HepG2 (cell line): ENCODE data around the gene VPS26A. TPM values are rescaled to one million over a fixed set of nuclear protein-coding genes. Genes with fewer than 3 reads are reported as not detected.

Experiments used
- AGO1 ChIP-seq: fragments of 200-400 bp; formaldehyde crosslinking; IDR thresholded peaks from 2 replicates; pipeline ENCODE4 v1.6.1; 2017; ENCODE audit warnings: mild to moderate bottlenecking, low read depth, low read length, moderate library complexity; ENCODE audit not compliant: poor library complexity, severe bottlenecking
- ARID4A ChIP-seq: sonication (generic); formaldehyde crosslinking; IDR thresholded peaks from 2 replicates; pipeline ENCODE4 v1.5.0; 2020; ENCODE audit warnings: mild to moderate bottlenecking, missing genetic modification reagents, borderline replicate concordance
- FOXO1 ChIP-seq: sonication (generic); formaldehyde crosslinking; IDR thresholded peaks from 2 replicates; pipeline ENCODE4 v1.4.0; 2020; ENCODE audit warnings: missing genetic modification reagents
- MLLT10 ChIP-seq: sonication (generic); formaldehyde crosslinking; IDR thresholded peaks from 2 replicates; pipeline ENCODE4 v1.4.0; 2020; ENCODE audit warnings: missing genetic modification reagents
- RAD51 ChIP-seq: fragments of 450-650 bp; IDR thresholded peaks from 2 replicates; pipeline ENCODE4 v1.6.1; 2016; ENCODE audit warnings: borderline replicate concordance
- SMAD1 ChIP-seq: sonication (generic); formaldehyde crosslinking; IDR thresholded peaks from 2 replicates; pipeline ENCODE4 v1.4.0; 2020; ENCODE audit warnings: missing genetic modification reagents, low read depth, mild to moderate bottlenecking, borderline replicate concordance
- ZNF264 ChIP-seq: sonication (generic); formaldehyde crosslinking; IDR thresholded peaks from 2 replicates; pipeline ENCODE4 v1.4.0; 2020; ENCODE audit warnings: missing genetic modification reagents
- ZNF530 ChIP-seq: sonication (generic); formaldehyde crosslinking; IDR thresholded peaks from 2 replicates; pipeline ENCODE4 v1.5.0; 2020; ENCODE audit warnings: low read depth, mild to moderate bottlenecking, missing genetic modification reagents
- ZNF670 ChIP-seq: sonication (generic); formaldehyde crosslinking; IDR thresholded peaks from 2 replicates; pipeline ENCODE4 v1.8.0; 2022; ENCODE audit warnings: mild to moderate bottlenecking, missing genetic modification reagents, borderline replicate concordance
- polyA plus RNA-seq, 8 experiments: library from polyadenylated mRNA; depleted of rRNA in 3 of 8; stranded (reverse) in 7 of 8; unstranded in 1 of 8; fragments of >200 nt; fragmentation: Illumina TruSeq in 4 of 8; extraction: Trizol in 4 of 8; gene quantifications; 2 replicates each; pipeline versions ENCODE4 v1.2.1 to v1.2.3, GENCODE V29; 2011 to 2016; ENCODE audit warnings: low read depth in 4 of 8, missing spikeins in 1 of 8, mixed read lengths in 1 of 8; ENCODE audit not compliant: insufficient read depth in 1 of 8
- total RNA-seq, 5 experiments: library from RNA; depleted of rRNA; stranded (reverse); fragments of >200 nt; fragmentation: Illumina TruSeq; extraction: Trizol; gene quantifications; 2 replicates each; pipeline ENCODE4 v1.2.3, GENCODE V29; 2016; ENCODE audit warnings: low read depth in 1 of 5
- TF ChIP-seq, protein P1 (sequence below): sonication (generic); formaldehyde crosslinking; IDR thresholded peaks from 2 replicates; pipeline ENCODE4 v1.5.0; 2020; ENCODE audit warnings: mild to moderate bottlenecking, missing genetic modification reagents
- TF ChIP-seq, protein P2 (sequence below): sonication (generic); formaldehyde crosslinking; IDR thresholded peaks from 2 replicates; pipeline ENCODE4 v1.9.0; 2022; ENCODE audit warnings: low read depth, missing genetic modification reagents
- TF ChIP-seq, protein P3 (sequence below): sonication (generic); formaldehyde crosslinking; IDR thresholded peaks from 2 replicates; pipeline ENCODE4 v1.4.0; 2020; ENCODE audit warnings: mild to moderate bottlenecking, missing genetic modification reagents
- TF ChIP-seq, protein P4 (sequence below): sonication (generic); formaldehyde crosslinking; IDR thresholded peaks from 2 replicates; pipeline ENCODE4 v1.4.0; 2020; ENCODE audit warnings: missing genetic modification reagents, borderline replicate concordance
- TF ChIP-seq, protein P5 (sequence below): sonication (generic); formaldehyde crosslinking; IDR thresholded peaks from 2 replicates; pipeline ENCODE4 v1.8.0; 2022; ENCODE audit warnings: mild to moderate bottlenecking, missing genetic modification reagents; ENCODE audit not compliant: insufficient replicate concordance

VPS26A gene
- total and polyA plus RNA-seq, 2 of the 13 experiments (the other 11 are each of a cell fraction or from before 2014, with no cell fraction given) = 12.9 to 32.6 TPM

GRCh38 chr10:69123747-69124562 is at the start of gene VPS26A (continued):
- TF ChIP-seq ZNF264 (CRISPR knock-in tag) = peak; percentile 42; the same call in 1 of the 2 replicates
- TF ChIP-seq, protein P1, sequence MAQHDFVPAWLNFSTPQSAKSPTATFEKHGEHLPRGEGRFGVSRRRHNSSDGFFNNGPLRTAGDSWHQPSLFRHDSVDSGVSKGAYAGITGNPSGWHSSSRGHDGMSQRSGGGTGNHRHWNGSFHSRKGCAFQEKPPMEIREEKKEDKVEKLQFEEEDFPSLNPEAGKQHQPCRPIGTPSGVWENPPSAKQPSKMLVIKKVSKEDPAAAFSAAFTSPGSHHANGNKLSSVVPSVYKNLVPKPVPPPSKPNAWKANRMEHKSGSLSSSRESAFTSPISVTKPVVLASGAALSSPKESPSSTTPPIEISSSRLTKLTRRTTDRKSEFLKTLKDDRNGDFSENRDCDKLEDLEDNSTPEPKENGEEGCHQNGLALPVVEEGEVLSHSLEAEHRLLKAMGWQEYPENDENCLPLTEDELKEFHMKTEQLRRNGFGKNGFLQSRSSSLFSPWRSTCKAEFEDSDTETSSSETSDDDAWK (CRISPR knock-in tag) = no peak
- peak; percentile 100 for TF ChIP-seq RAD51
- no peak for TF ChIP-seq AGO1
- no peak for TF ChIP-seq ZNF670 (CRISPR knock-in tag)
- TF ChIP-seq ARID4A (CRISPR knock-in tag) = peak; percentile 52
- TF ChIP-seq, protein P2, sequence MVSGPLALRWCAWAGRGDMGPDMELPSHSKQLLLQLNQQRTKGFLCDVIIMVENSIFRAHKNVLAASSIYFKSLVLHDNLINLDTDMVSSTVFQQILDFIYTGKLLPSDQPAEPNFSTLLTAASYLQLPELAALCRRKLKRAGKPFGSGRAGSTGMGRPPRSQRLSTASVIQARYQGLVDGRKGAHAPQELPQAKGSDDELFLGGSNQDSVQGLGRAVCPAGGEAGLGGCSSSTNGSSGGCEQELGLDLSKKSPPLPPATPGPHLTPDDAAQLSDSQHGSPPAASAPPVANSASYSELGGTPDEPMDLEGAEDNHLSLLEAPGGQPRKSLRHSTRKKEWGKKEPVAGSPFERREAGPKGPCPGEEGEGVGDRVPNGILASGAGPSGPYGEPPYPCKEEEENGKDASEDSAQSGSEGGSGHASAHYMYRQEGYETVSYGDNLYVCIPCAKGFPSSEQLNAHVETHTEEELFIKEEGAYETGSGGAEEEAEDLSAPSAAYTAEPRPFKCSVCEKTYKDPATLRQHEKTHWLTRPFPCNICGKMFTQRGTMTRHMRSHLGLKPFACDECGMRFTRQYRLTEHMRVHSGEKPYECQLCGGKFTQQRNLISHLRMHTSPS (CRISPR knock-in tag) = no peak
- TF ChIP-seq ZNF530 (CRISPR knock-in tag) = no peak
- TF ChIP-seq MLLT10 (CRISPR knock-in tag) = no peak
- TF ChIP-seq, protein P3, sequence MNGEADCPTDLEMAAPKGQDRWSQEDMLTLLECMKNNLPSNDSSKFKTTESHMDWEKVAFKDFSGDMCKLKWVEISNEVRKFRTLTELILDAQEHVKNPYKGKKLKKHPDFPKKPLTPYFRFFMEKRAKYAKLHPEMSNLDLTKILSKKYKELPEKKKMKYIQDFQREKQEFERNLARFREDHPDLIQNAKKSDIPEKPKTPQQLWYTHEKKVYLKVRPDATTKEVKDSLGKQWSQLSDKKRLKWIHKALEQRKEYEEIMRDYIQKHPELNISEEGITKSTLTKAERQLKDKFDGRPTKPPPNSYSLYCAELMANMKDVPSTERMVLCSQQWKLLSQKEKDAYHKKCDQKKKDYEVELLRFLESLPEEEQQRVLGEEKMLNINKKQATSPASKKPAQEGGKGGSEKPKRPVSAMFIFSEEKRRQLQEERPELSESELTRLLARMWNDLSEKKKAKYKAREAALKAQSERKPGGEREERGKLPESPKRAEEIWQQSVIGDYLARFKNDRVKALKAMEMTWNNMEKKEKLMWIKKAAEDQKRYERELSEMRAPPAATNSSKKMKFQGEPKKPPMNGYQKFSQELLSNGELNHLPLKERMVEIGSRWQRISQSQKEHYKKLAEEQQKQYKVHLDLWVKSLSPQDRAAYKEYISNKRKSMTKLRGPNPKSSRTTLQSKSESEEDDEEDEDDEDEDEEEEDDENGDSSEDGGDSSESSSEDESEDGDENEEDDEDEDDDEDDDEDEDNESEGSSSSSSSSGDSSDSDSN (CRISPR knock-in tag) = no peak; the same call in none of the 2 replicates
- TF ChIP-seq, protein P4, sequence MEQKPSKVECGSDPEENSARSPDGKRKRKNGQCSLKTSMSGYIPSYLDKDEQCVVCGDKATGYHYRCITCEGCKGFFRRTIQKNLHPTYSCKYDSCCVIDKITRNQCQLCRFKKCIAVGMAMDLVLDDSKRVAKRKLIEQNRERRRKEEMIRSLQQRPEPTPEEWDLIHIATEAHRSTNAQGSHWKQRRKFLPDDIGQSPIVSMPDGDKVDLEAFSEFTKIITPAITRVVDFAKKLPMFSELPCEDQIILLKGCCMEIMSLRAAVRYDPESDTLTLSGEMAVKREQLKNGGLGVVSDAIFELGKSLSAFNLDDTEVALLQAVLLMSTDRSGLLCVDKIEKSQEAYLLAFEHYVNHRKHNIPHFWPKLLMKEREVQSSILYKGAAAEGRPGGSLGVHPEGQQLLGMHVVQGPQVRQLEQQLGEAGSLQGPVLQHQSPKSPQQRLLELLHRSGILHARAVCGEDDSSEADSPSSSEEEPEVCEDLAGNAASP (CRISPR knock-in tag) = no peak; the same call in 1 of the 2 replicates
- TF ChIP-seq FOXO1 = no peak
- TF ChIP-seq, protein P5, sequence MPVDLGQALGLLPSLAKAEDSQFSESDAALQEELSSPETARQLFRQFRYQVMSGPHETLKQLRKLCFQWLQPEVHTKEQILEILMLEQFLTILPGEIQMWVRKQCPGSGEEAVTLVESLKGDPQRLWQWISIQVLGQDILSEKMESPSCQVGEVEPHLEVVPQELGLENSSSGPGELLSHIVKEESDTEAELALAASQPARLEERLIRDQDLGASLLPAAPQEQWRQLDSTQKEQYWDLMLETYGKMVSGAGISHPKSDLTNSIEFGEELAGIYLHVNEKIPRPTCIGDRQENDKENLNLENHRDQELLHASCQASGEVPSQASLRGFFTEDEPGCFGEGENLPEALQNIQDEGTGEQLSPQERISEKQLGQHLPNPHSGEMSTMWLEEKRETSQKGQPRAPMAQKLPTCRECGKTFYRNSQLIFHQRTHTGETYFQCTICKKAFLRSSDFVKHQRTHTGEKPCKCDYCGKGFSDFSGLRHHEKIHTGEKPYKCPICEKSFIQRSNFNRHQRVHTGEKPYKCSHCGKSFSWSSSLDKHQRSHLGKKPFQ (CRISPR knock-in tag) = peak; percentile 60
- TF ChIP-seq SMAD1 = no peak
